CD4-positive, alpha-beta T cell (primary cell): Measurements from ENCODE around the gene DYNLRB1. TPM values are rescaled to one million over a fixed set of nuclear protein-coding genes. Genes with fewer than 3 reads are reported as not detected.

Experiments
- ATAC-seq: fragments of 200-7000 bp; cut with Tn5 transposase; one replicate; pipeline ENCODE4 v1.10.0; 2022; ENCODE audit warnings: mild to moderate bottlenecking; ENCODE audit not compliant: poor library complexity
- CTCF ChIA-PET: fragments of 350-600 bp; sonication (Branson Sonifier 250); formaldehyde crosslinking; loops from one replicate; lab custom pipeline; 2021; ENCODE audit warnings: antibody characterized with exemption, inconsistent platforms; lab: Charles Lee
- POLR2A ChIA-PET: fragments of 350-600 bp; sonication (Branson Sonifier 250); formaldehyde crosslinking; loops from one replicate; lab custom pipeline; 2021; ENCODE audit warnings: antibody characterized with exemption, inconsistent platforms; lab: Charles Lee
- DNase-seq, 14 experiments: peaks; one replicate each; pipeline ENCODE4 v3.0.0-alpha.2; 2013 to 2020; ENCODE audit warnings: mixed read lengths in 2 of 14
- H3K27ac ChIP-seq, 2 donors: one replicate each; pipeline versions ENCODE4 v1.5.1 to v1.7.0; 2013; ENCODE audit warnings: low read length in 2 of 2, low read depth in 1 of 2, mild to moderate bottlenecking in 1 of 2
- H3K27me3 ChIP-seq, 2 experiments: 1 replicate in 1 of 2; 2 replicates in 1 of 2; pipeline versions ENCODE4 v1.6.1 to v1.7.0; 2013; ENCODE audit warnings: low read length in 2 of 2, control low read depth in 1 of 2, mild to moderate bottlenecking in 1 of 2, moderate library complexity in 1 of 2; ENCODE audit not compliant: insufficient read depth in 2 of 2, control insufficient read depth in 1 of 2
- H3K36me3 ChIP-seq: one replicate; pipeline ENCODE4 v1.6.1; 2013; ENCODE audit warnings: low read length, control low read depth; ENCODE audit not compliant: insufficient read depth
- H3K4me1 ChIP-seq: one replicate; pipeline ENCODE4 v1.6.1; 2013; ENCODE audit warnings: low read length, control low read depth; ENCODE audit not compliant: insufficient read depth
- H3K4me3 ChIP-seq: one replicate; pipeline ENCODE4 v1.5.1; 2013; ENCODE audit warnings: mild to moderate bottlenecking, low read length, moderate library complexity
- H3K9me3 ChIP-seq, 2 experiments: 1 replicate in 1 of 2; 2 replicates in 1 of 2; pipeline versions ENCODE4 v1.6.1 to v1.7.0; 2013; ENCODE audit warnings: low read length in 2 of 2, mild to moderate bottlenecking in 2 of 2, control low read depth in 1 of 2, moderate library complexity in 1 of 2; ENCODE audit not compliant: control insufficient read depth in 1 of 2, insufficient read depth in 1 of 2
- H3K27ac Mint-ChIP-seq: one replicate; pipeline ENCODE4 v1.8.0; 2020; ENCODE audit warnings: mixed read lengths
- H3K27me3 Mint-ChIP-seq: one replicate; pipeline ENCODE4 v1.8.0; 2021; ENCODE audit warnings: mixed read lengths
- H3K36me3 Mint-ChIP-seq: one replicate; pipeline ENCODE4 v1.8.0; 2021; ENCODE audit warnings: low read depth, mixed read lengths
- H3K4me1 Mint-ChIP-seq: one replicate; pipeline ENCODE4 v1.8.0; 2021; ENCODE audit warnings: low read depth, mixed read lengths
- H3K4me3 Mint-ChIP-seq: one replicate; pipeline ENCODE4 v1.8.0; 2020; ENCODE audit warnings: mild to moderate bottlenecking, mixed read lengths
- H3K9me3 Mint-ChIP-seq: one replicate; pipeline ENCODE4 v1.8.0; 2020; ENCODE audit warnings: mixed read lengths
- intact Hi-C, 2 experiments: fragments of 100-400 bp; cut with DNase I in 1 of 2; cut with micrococcal nuclease in 1 of 2; formaldehyde crosslinking; loops; one replicate each; pipeline versions ENCODE4 v1.15.1 to v1.9.0; 2023 to 2025; cut with DNase I, micrococcal nuclease
- total RNA-seq, 174 experiments: library from RNA in 2 of 174; stranded (reverse) in 2 of 174; gene quantifications; one replicate each; pipeline ENCODE4 v1.2.3 and lab custom pipeline; 2021 to 2026
- TF ChIP-seq, protein P1 (sequence below): fragments of 200-600 bp; IDR thresholded peaks from one replicate; pipeline ENCODE4 v1.8.0; 2022; ENCODE audit warnings: antibody characterized with exemption, mild to moderate bottlenecking

The DYNLRB1 gene
- total RNA-seq, 2 experiments from 2014 or later, result 38.3 to 40.3 TPM

DNA sequence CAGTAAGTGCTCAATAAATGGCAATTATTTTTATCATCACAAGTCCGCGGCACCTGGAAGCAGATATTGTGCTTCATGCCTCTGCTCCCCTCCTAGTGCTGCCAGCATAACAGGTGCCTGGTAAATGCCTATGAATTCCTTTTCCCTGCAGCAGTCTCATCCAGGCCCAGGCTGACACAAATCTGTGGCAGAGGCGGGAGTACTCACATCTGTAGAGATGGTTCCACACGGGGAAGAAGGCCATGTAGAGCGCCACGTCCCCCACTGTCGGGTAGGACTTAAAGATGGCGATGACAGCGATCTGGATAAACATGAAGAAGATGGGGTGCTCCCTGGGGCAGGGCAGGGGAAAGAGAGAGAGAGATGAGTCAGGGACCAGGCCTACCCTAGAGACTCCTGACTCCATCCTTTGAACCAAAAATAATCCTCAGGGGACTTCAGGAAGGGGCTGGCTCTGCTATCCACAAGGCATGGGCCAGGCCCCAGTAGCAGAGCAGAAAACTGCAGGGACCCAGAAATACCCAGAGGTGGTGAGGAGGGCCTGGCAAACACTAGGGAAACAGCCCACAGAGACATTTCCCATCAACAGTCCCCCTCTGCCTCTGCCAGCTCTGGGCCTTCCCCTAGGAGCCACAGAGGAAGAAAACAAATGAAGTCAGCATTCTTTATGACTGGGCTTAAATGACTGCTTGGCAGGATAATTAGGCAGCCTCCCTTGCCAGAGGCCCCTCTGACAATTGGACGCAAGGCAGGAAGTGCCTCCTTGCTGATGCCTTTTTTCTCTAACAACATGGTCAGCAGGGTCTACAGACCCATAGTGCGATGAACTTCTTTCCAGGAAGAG is 65.3 kb downstream of the DYNLRB1 start:
- H3K27ac Mint-ChIP-seq, result peak overlapping the region; percentile 80
- H3K36me3 Mint-ChIP-seq, result peaks cover 67% of the 10 kb centered on the region
- H3K27ac ChIP-seq, result peak overlapping the region in 1 of 2 donors; percentile 0
- peaks cover 22% of the 10 kb centered on the region for H3K4me1 Mint-ChIP-seq
- intact Hi-C loops, result no loop called here
- H3K9me3 ChIP-seq, result no peaks in the 10 kb centered on the region
- no peak overlapping the region for H3K4me3 Mint-ChIP-seq
- no peak for DNase-seq
- H3K27me3 Mint-ChIP-seq, result no peaks in the 10 kb centered on the region
- peaks cover 19% of the 10 kb centered on the region for H3K4me1 ChIP-seq
- ChIA-PET CTCF (no interaction called here), POLR2A (interaction anchor here (1.3 kb wide), 1 partner anchor 65 kb away, joined by 4 read pairs; the partner anchor contains the start of gene DYNLRB1)
- peaks cover 28% of the 10 kb centered on the region for H3K36me3 ChIP-seq
- no peak overlapping the region for H3K4me3 ChIP-seq
- no peak for ATAC-seq
- no peaks in the 10 kb centered on the region for H3K9me3 Mint-ChIP-seq
- H3K27me3 ChIP-seq, result no peaks in the 10 kb centered on the region
- TF ChIP-seq, protein P1, sequence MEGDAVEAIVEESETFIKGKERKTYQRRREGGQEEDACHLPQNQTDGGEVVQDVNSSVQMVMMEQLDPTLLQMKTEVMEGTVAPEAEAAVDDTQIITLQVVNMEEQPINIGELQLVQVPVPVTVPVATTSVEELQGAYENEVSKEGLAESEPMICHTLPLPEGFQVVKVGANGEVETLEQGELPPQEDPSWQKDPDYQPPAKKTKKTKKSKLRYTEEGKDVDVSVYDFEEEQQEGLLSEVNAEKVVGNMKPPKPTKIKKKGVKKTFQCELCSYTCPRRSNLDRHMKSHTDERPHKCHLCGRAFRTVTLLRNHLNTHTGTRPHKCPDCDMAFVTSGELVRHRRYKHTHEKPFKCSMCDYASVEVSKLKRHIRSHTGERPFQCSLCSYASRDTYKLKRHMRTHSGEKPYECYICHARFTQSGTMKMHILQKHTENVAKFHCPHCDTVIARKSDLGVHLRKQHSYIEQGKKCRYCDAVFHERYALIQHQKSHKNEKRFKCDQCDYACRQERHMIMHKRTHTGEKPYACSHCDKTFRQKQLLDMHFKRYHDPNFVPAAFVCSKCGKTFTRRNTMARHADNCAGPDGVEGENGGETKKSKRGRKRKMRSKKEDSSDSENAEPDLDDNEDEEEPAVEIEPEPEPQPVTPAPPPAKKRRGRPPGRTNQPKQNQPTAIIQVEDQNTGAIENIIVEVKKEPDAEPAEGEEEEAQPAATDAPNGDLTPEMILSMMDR, result no peak

DNA sequence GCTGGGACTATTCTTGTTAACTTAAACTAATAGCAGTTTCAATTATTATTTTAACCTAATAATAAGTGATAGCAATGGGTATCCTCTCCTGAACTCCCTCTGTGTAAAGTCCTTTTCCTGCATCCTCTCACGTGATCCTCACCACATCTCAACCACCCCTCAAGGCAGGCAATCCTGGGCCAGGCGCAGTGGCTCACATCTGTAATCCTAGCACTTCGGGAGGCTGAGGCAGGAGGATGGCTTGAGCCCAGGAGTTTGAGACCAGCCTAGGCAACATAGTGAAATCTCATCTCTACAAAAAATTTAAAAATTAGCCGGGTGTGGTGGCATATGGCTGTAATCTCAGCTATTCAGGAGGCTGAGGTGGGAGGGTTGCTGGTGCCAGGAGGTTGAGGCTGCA is 66.0 kb downstream of the DYNLRB1 start:
- peaks cover 71% of the 10 kb centered on the region for H3K36me3 Mint-ChIP-seq
- ChIA-PET CTCF (no interaction called here), POLR2A (no interaction called here)
- H3K4me3 Mint-ChIP-seq, result no peak overlapping the region
- no peaks in the 10 kb centered on the region for H3K27me3 Mint-ChIP-seq
- no peaks in the 10 kb centered on the region for H3K27me3 ChIP-seq
- H3K4me1 ChIP-seq, result peaks cover 19% of the 10 kb centered on the region
- DNase-seq, result no peak
- TF ChIP-seq, protein P1, result no peak
- H3K9me3 ChIP-seq, result no peaks in the 10 kb centered on the region
- peaks cover 33% of the 10 kb centered on the region for H3K36me3 ChIP-seq
- no peak overlapping the region for H3K4me3 ChIP-seq
- intact Hi-C loops, result no loop called here
- H3K27ac ChIP-seq, result no peak overlapping the region
- ATAC-seq, result no peak
- H3K4me1 Mint-ChIP-seq, result peaks cover 22% of the 10 kb centered on the region
- H3K9me3 Mint-ChIP-seq, result no peaks in the 10 kb centered on the region
- peak overlapping the region; percentile 80 for H3K27ac Mint-ChIP-seq

DNA sequence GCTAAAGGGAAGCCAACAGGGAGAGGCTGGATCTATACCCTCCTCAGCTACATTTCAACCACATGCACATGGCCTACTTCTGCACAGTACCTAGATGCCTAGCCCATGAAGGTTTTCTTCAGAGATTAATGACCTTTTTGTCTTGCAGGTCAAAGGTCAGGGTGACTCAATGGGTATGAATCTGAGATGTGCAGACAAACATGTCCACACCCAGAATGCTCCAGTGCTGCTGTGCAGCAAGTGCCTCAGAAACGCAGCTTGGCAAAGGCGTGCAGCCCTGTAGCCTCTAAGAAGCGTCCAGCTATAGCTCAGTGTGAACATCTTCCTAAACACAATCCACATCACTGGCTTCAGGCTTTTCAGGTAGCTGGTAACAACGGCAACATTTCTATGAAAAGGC is 66.7 kb downstream of the DYNLRB1 start:
- Mint-ChIP-seq H3K4me3 (no peak overlapping the region), H3K4me1 (peaks cover 22% of the 10 kb centered on the region)
- intact Hi-C loops, result no loop called here

More for the DNA sequence above, 66.7 kb downstream of the DYNLRB1 start:
- H3K36me3 ChIP-seq, result peaks cover 39% of the 10 kb centered on the region
- peaks cover 19% of the 10 kb centered on the region for H3K4me1 ChIP-seq
- H3K4me3 ChIP-seq, result no peak overlapping the region
- ATAC-seq (no peak), DNase-seq (no peak)
- H3K27ac ChIP-seq, result no peak overlapping the region
- TF ChIP-seq, protein P1, result no peak
- POLR2A ChIA-PET, result interaction anchor here (0.6 kb wide), 1 partner anchor 658 kb away, joined by 3 read pairs; no protein-coding TSS in a partner anchor
- CTCF ChIA-PET, result no interaction called here
- no peaks in the 10 kb centered on the region for H3K27me3 ChIP-seq
- no peaks in the 10 kb centered on the region for H3K9me3 ChIP-seq
- Mint-ChIP-seq H3K9me3 (no peaks in the 10 kb centered on the region), H3K36me3 (peaks cover 78% of the 10 kb centered on the region), H3K27ac (no peak overlapping the region), H3K27me3 (no peaks in the 10 kb centered on the region)
